H1 (cell line): ENCODE data around the gene NOTUM. TPM values are rescaled to one million over a fixed set of nuclear protein-coding genes. Genes with fewer than 3 reads are reported as not detected.

Experiments used
- CTCF ChIA-PET: fragments of 300-600 bp; sonication (Branson Sonifier 250); formaldehyde crosslinking; loops from one replicate; lab custom pipeline; 2021; ENCODE audit not compliant: partially characterized antibody; lab: Charles Lee
- POLR2A ChIA-PET: fragments of 300-600 bp; sonication (Branson Sonifier 250); formaldehyde crosslinking; loops from one replicate; lab custom pipeline; 2021; ENCODE audit warnings: inconsistent platforms; ENCODE audit not compliant: partially characterized antibody; lab: Charles Lee
- DNase-seq, 2 experiments: peaks; one replicate each; pipeline versions ENCODE4 v3.0.0 to v3.0.0-alpha.2; 2010 to 2022; ENCODE audit warnings: low spot score in 2 of 2, low read depth in 1 of 2, mixed read lengths in 1 of 2
- FAIRE-seq: peaks from 2 replicates; lab custom pipeline; 2011; peaks lifted over from hg19 to GRCh38; lab: Jason Lieb, UNC
- H2AFZ ChIP-seq: 2 replicates; pipeline ENCODE4 v1.8.1; 2012; ENCODE audit warnings: low read length, inconsistent platforms
- H2AK5ac ChIP-seq: 2 replicates; pipeline ENCODE4 v1.6.1; 2013; ENCODE audit warnings: low read depth, low read length
- H2BK120ac ChIP-seq: replicated peaks from 2 replicates; pipeline ENCODE3; 2013; ENCODE audit warnings: low read depth, low read length, inconsistent platforms
- H2BK12ac ChIP-seq: 2 replicates; pipeline ENCODE4 v1.6.1; 2013; ENCODE audit warnings: low read depth, low read length
- H2BK15ac ChIP-seq: 2 replicates; pipeline ENCODE4 v1.6.1; 2013; ENCODE audit warnings: low read length
- H2BK20ac ChIP-seq: 2 replicates; pipeline ENCODE4 v1.6.1; 2013; ENCODE audit warnings: low read length
- H2BK5ac ChIP-seq: 2 replicates; pipeline ENCODE4 v1.6.1; 2013; ENCODE audit warnings: low read depth, low read length
- H3K14ac ChIP-seq: 2 replicates; pipeline ENCODE4 v1.6.1; 2013; ENCODE audit warnings: inconsistent platforms; ENCODE audit not compliant: insufficient read length
- H3K18ac ChIP-seq: 2 replicates; pipeline ENCODE4 v1.6.1; 2013; ENCODE audit warnings: low read length; ENCODE audit errors: extremely low read depth
- H3K23ac ChIP-seq: 2 replicates; pipeline ENCODE4 v1.6.1; 2013; ENCODE audit warnings: inconsistent platforms; ENCODE audit not compliant: insufficient read length
- H3K23me2 ChIP-seq: 2 replicates; pipeline ENCODE4 v1.6.1; 2013; ENCODE audit warnings: low read depth, low read length
- H3K27ac ChIP-seq: 2 replicates; pipeline ENCODE4 v1.6.1; 2011; ENCODE audit warnings: low read depth, low read length, inconsistent platforms
- H3K27me3 ChIP-seq, 4 experiments: replicated peaks in 1 of 4; 1 replicate in 1 of 4; 2 replicates in 3 of 4; pipeline versions ENCODE4 v1.6.1 to v1.8.1; 2011 to 2013; ENCODE audit warnings: low read length in 3 of 4, mild to moderate bottlenecking in 3 of 4, inconsistent platforms in 2 of 4, mixed read lengths in 2 of 4, moderate library complexity in 1 of 4; ENCODE audit not compliant: control insufficient read depth in 3 of 4, insufficient read depth in 3 of 4; ENCODE audit errors: extremely low read depth in 1 of 4
- H3K36me3 ChIP-seq, 4 experiments: 2 replicates each; pipeline versions ENCODE4 v1.6.1 to v1.8.1; 2011 to 2013; ENCODE audit warnings: mild to moderate bottlenecking in 4 of 4, low read length in 3 of 4, moderate library complexity in 2 of 4, control low read depth in 1 of 4, inconsistent platforms in 1 of 4; ENCODE audit not compliant: insufficient read depth in 4 of 4, control insufficient read depth in 2 of 4
- H3K4ac ChIP-seq: replicated peaks from 2 replicates; pipeline ENCODE3; 2013; ENCODE audit warnings: low read length, low read depth, mixed read lengths, inconsistent platforms; ENCODE audit not compliant: insufficient read length
- H3K4me1 ChIP-seq, 4 experiments: replicated peaks in 1 of 4; 1 replicate in 1 of 4; 2 replicates in 3 of 4; pipeline versions ENCODE4 v1.6.1 to v1.8.1; 2011 to 2013; ENCODE audit warnings: low read length in 3 of 4, inconsistent platforms in 2 of 4, mixed read lengths in 1 of 4; ENCODE audit not compliant: insufficient read depth in 4 of 4, control insufficient read depth in 3 of 4
- H3K4me2 ChIP-seq, 2 experiments: 2 replicates each; pipeline versions ENCODE4 v1.6.1 to v1.8.1; 2011 to 2013; ENCODE audit warnings: low read depth in 2 of 2, low read length in 2 of 2, control low read depth in 1 of 2, inconsistent platforms in 1 of 2, mild to moderate bottlenecking in 1 of 2; ENCODE audit not compliant: insufficient read depth in 1 of 2
- H3K4me3 ChIP-seq, 4 experiments: fragments of 200-600, 300-600 bp in 1 of 4; sonication (generic), shearing (Covaris generic), sonication (Bioruptor Twin) in 1 of 4; 2 replicates each; pipeline versions ENCODE4 v1.5.1 to v1.8.1; 2011 to 2016; ENCODE audit warnings: low read length in 4 of 4, low read depth in 3 of 4, control low read depth in 2 of 4, inconsistent platforms in 2 of 4, mild to moderate bottlenecking in 2 of 4, mixed read lengths in 1 of 4, moderate library complexity in 1 of 4; ENCODE audit not compliant: insufficient read depth in 2 of 4; ENCODE audit errors: extremely low read depth in 1 of 4
- H3K56ac ChIP-seq: replicated peaks from 2 replicates; pipeline ENCODE3; 2013; ENCODE audit warnings: low read depth, mild to moderate bottlenecking, mixed read lengths, low read length, inconsistent platforms; ENCODE audit not compliant: insufficient read length
- H3K79me1 ChIP-seq: 2 replicates; pipeline ENCODE4 v1.6.1; 2013; ENCODE audit warnings: low read depth, low read length, control low read depth
- H3K79me2 ChIP-seq, 2 experiments: 2 replicates each; pipeline versions ENCODE4 v1.6.1 to v1.8.1; 2012 to 2013; ENCODE audit warnings: low read length in 2 of 2, mild to moderate bottlenecking in 2 of 2, inconsistent platforms in 1 of 2; ENCODE audit not compliant: insufficient read depth in 2 of 2, control insufficient read depth in 1 of 2
- H3K9ac ChIP-seq, 4 experiments: replicated peaks in 1 of 4; 1 replicate in 1 of 4; 2 replicates in 3 of 4; pipeline versions ENCODE4 v1.6.1 to v1.8.1; 2011 to 2013; ENCODE audit warnings: low read depth in 3 of 4, low read length in 3 of 4, control low read depth in 2 of 4, mild to moderate bottlenecking in 2 of 4, moderate library complexity in 2 of 4, inconsistent platforms in 1 of 4; ENCODE audit errors: extremely low read depth in 1 of 4
- H3K9me3 ChIP-seq, 2 experiments: 2 replicates each; pipeline versions ENCODE4 v1.6.1 to v1.8.1; 2012 to 2013; ENCODE audit warnings: mild to moderate bottlenecking in 2 of 2, moderate library complexity in 2 of 2, control low read depth in 1 of 2, inconsistent platforms in 1 of 2, low read depth in 1 of 2, low read length in 1 of 2, mixed read lengths in 1 of 2; ENCODE audit not compliant: insufficient read depth in 2 of 2
- H4K20me1 ChIP-seq, 2 experiments: replicated peaks in 1 of 2; 2 replicates each; pipeline versions ENCODE3 to v1.8.1; 2011 to 2013; ENCODE audit warnings: inconsistent platforms in 2 of 2, low read length in 2 of 2, mild to moderate bottlenecking in 1 of 2; ENCODE audit not compliant: insufficient read depth in 2 of 2, control insufficient read depth in 1 of 2
- H4K5ac ChIP-seq: 2 replicates; pipeline ENCODE4 v1.6.1; 2013; ENCODE audit warnings: low read length, low read depth, mixed read lengths, inconsistent platforms; ENCODE audit not compliant: insufficient read length
- H4K8ac ChIP-seq: 2 replicates; pipeline ENCODE4 v1.8.0; 2013; ENCODE audit warnings: mild to moderate bottlenecking, moderate library complexity, low read length, inconsistent platforms; ENCODE audit not compliant: insufficient read depth; ENCODE audit errors: extremely low read depth
- H4K91ac ChIP-seq: replicated peaks from 2 replicates; pipeline ENCODE3; 2013; ENCODE audit warnings: low read length, mixed read lengths, inconsistent platforms; ENCODE audit not compliant: insufficient read length
- CREB1 ChIP-seq: IDR thresholded peaks from 2 replicates; pipeline ENCODE4 v1.6.1; 2012; ENCODE audit warnings: inconsistent platforms
- FOSL1 ChIP-seq: IDR thresholded peaks from 2 replicates; pipeline ENCODE4 v1.6.1; 2011; ENCODE audit warnings: mild to moderate bottlenecking, low read depth, low read length, moderate library complexity; ENCODE audit not compliant: insufficient read depth
- MAFK ChIP-seq: IDR thresholded peaks from 2 replicates; pipeline ENCODE4 v1.6.1; 2012; ENCODE audit warnings: low read depth, mild to moderate bottlenecking, improper control_type of control experiment, low read length
- MAX ChIP-seq: IDR thresholded peaks from 2 replicates; pipeline ENCODE4 v1.6.1; 2012; ENCODE audit warnings: inconsistent platforms
- PHF8 ChIP-seq: fragments of 200-600 bp; sonication (generic); conservative IDR thresholded peaks from 2 replicates; pipeline ENCODE4 v1.7.1; 2012; ENCODE audit warnings: low read depth, mild to moderate bottlenecking, inconsistent platforms, low read length, moderate library complexity
- RFX5 ChIP-seq: IDR thresholded peaks from 2 replicates; pipeline ENCODE4 v1.6.1; 2011; ENCODE audit warnings: low read depth, low read length, improper control_type of control experiment, borderline replicate concordance
- RNF2 ChIP-seq: fragments of 200-900, 300-1000 bp; sonication (generic); IDR thresholded peaks from 2 replicates; pipeline ENCODE4 v1.7.1; 2016; ENCODE audit warnings: borderline replicate concordance, low read depth, mild to moderate bottlenecking, antibody characterized with exemption, low read length; ENCODE audit not compliant: poor library complexity, severe bottlenecking; ENCODE audit errors: missing control alignments
- SP2 ChIP-seq: IDR thresholded peaks from 2 replicates; pipeline ENCODE4 v1.6.1; 2012; ENCODE audit warnings: mild to moderate bottlenecking, low read length, inconsistent platforms
- TAF7 ChIP-seq: optimal IDR thresholded peaks from 2 replicates; pipeline ENCODE3; 2011; ENCODE audit warnings: low read depth, mild to moderate bottlenecking, inconsistent platforms, low read length, moderate library complexity, borderline replicate concordance
- WGBS, 2 experiments: shearing (Covaris generic) in 1 of 2; methylation state at CpG; one replicate each; pipeline versions ENCODE4 v1.1.6 to v1.1.7; 2013 to 2015; ENCODE audit warnings: low lambda C conversion rate in 2 of 2, mixed read lengths in 2 of 2, inconsistent platforms in 1 of 2, low coverage in 1 of 2, missing lambda C conversion rate in 1 of 2; ENCODE audit not compliant: insufficient replicate concordance in 2 of 2, insufficient coverage in 1 of 2, insufficient read length in 1 of 2; ENCODE audit errors: extremely low coverage in 1 of 2, missing lambda C conversion rate in 1 of 2; 5-methylcytosine and 5-hydroxymethylcytosine counted together
- polyA plus RNA-seq, 7 experiments: library from polyadenylated mRNA; depleted of rRNA in 3 of 7; stranded (reverse) in 5 of 7; unstranded in 2 of 7; fragments of >200 nt in 5 of 7; fragments of 200-250 nt in 2 of 7; gene quantifications; 1 replicate in 5 of 7; 2 replicates in 1 of 7; 4 replicates in 1 of 7; pipeline versions ENCODE4 v1.2.1 to v1.2.3, GENCODE V29; 2011 to 2013; ENCODE audit warnings: missing spikeins in 2 of 7, mixed read lengths in 2 of 7
- total RNA-seq: library from RNA; stranded (reverse); fragmentation: NEBNext Ultra II Directional; extraction: Animal tissue kit (Norgen Biotek cat#: 25700); gene quantifications from 2 replicates; pipeline ENCODE4 v1.2.1, GENCODE V29; 2021
- TF ChIP-seq, protein P1 (sequence below): IDR thresholded peaks from 2 replicates; pipeline ENCODE4 v1.6.1; 2011; ENCODE audit warnings: low read depth, mild to moderate bottlenecking, low read length; ENCODE audit not compliant: insufficient read depth

NOTUM gene
- total and polyA plus RNA-seq, 2 of the 8 experiments (the other 6 are each of a cell fraction or from before 2014, with no cell fraction given): 0.45 to 0.76 TPM

GRCh38 chr17:81990836-81991683 is 30.1 kb upstream of the NOTUM start:
- 90% methylated on average over 25 of the region's 25 CpGs; no CpG with 5 or more reads in 1 of the 2 experiments for WGBS, 2 experiments
- Histone ChIP-seq H3K9me3 (no peaks in the 10 kb centered on the region), H3K18ac (peak overlapping the region; percentile 7; the same call in 1 of the 2 replicates), H3K4me1 (peaks cover 0 to 31% (median 27%) of the 10 kb centered on the region in 4 experiments; a peak in 6 of 7 replicates), H2BK20ac (no peak overlapping the region), H3K23me2 (no peaks in the 10 kb centered on the region), H3K4me2 (no peak overlapping the region), H3K79me1 (peaks cover 9% of the 10 kb centered on the region), H4K8ac (0 out of 2 replicates have a peak overlapping the region, but pooled peaks have one; percentile 8), H3K27ac (no peak overlapping the region), H3K36me3 (peaks cover 0 to 8% (median under 1%) of the 10 kb centered on the region in 4 experiments; a peak in 3 of 8 replicates), H3K56ac (no peak overlapping the region), H2BK120ac (no peak overlapping the region), H3K4me3 (no peak overlapping the region), H2AFZ (no peak overlapping the region), H3K9ac (peak overlapping the region in 1 of 4 experiments; percentile 10; a peak in 2 of 7 replicates), H4K5ac (no peak overlapping the region), H4K20me1 (peaks cover 3 to 16% of the 10 kb centered on the region in 2 experiments), H2BK15ac (no peak overlapping the region), H3K14ac (no peak overlapping the region), H3K79me2 (peaks cover 0 to 3% of the 10 kb centered on the region in 2 experiments; a peak in 1 of 4 replicates), H2BK5ac (peak overlapping the region; percentile 63; the same call in 1 of the 2 replicates), H2AK5ac (no peak overlapping the region; the same call in 1 of the 2 replicates), H3K4ac (peak overlapping the region; percentile 85), H4K91ac (peak overlapping the region; percentile 73), H2BK12ac (no peak overlapping the region), H3K23ac (no peak overlapping the region), H3K27me3 (no peaks in the 10 kb centered on the region)
- DNase-seq (no peak), FAIRE-seq (no peak)
- POLR2A ChIA-PET: interaction anchor here (0.8 to 5.1 kb wide), 9 partner anchors 9 to 68 kb away, joined by 3 to 40 read pairs (median 5); partner anchors contain the start of gene ASPSCR1
- CTCF ChIA-PET: interaction anchor here (0.6 to 1.8 kb wide), 8 partner anchors 11 to 1712 kb away, joined by 3 to 12 read pairs (median 4); no protein-coding TSS in a partner anchor
- TF ChIP-seq FOSL1: no peak
- TF ChIP-seq RFX5: no peak
- TF ChIP-seq MAFK: no peak
- TF ChIP-seq MAX: no peak
- TF ChIP-seq RNF2: no peak
- TF ChIP-seq SP2: no peak
- no peak for TF ChIP-seq PHF8
- TF ChIP-seq, protein P1, sequence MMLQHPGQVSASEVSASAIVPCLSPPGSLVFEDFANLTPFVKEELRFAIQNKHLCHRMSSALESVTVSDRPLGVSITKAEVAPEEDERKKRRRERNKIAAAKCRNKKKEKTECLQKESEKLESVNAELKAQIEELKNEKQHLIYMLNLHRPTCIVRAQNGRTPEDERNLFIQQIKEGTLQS: no peak
- TF ChIP-seq TAF7: no peak
- no peak for TF ChIP-seq CREB1
